ENCODE data around the gene EVA1B.

EVA1B gene

DNA sequence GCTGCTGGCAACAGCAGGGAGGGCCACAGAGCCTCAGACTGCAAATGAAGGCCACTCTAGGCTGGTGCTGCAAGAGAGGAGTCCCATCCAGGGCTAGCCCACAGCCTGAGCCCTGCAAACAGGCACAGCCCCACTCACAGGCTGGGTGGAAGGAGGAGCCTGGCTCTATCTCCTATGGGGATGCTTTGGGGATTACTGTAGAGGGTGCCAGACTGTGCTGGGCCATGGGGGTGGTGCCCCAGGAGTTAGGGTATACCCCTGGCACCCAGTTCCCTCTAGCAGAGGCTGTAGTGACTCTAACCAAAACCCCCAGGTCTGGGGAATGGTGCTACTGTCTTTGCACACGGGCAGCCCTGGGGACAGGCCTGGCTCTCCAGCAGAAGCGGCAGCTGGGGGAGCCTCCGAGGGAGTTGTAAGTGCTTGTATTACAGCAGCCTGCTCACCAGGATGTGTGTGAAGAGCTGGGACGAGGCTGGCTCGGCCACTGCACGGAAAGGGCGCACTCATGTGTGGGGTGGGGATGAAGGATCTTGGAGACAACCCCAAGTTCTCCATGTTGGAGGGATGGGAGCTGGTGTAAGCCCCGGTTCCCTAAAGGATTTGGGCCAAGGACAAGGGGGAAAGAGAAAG is 23.4 kb upstream of the EVA1B start:
- no peak for DNase-seq (ENCODE audit: low read depth, low spot score)

DNA sequence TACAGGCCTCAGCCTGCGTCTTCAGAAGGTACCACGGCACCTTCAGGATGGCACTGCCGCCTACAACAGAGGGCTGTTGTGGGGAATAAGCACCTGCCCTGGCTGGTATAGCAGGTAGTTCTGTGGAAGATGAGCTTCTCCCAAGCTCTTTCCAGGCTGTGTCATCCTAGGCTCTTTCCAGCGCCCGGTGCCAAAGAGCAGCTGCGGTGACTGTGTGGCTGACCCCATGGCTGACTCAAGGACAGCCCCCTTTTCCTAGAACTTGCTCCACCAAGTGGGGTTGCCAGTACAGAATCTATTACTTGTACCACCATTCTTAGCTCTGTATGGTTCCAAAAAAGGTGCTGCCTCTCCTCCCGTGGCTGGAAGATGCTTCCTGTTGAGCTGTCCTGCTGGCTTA is 21.9 kb upstream of the EVA1B start:
- no peak for DNase-seq (ENCODE audit: low read depth, low spot score)

DNA sequence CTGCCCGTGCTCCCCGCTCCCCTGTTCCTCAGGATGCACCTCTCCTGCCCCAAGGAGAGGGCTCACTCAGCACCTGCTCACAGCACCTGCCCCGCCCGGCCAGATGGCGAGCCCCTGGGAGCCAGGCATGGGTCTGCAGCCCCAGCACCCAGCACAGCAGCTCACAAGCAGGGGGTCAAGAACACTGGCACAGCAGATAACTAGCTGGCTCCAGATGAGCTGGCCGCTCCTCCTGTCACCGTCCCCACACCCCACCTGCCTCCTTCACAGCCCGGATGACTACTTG is 20.9 kb upstream of the EVA1B start:
- no peak for DNase-seq (ENCODE audit: low read depth, low spot score)

DNA sequence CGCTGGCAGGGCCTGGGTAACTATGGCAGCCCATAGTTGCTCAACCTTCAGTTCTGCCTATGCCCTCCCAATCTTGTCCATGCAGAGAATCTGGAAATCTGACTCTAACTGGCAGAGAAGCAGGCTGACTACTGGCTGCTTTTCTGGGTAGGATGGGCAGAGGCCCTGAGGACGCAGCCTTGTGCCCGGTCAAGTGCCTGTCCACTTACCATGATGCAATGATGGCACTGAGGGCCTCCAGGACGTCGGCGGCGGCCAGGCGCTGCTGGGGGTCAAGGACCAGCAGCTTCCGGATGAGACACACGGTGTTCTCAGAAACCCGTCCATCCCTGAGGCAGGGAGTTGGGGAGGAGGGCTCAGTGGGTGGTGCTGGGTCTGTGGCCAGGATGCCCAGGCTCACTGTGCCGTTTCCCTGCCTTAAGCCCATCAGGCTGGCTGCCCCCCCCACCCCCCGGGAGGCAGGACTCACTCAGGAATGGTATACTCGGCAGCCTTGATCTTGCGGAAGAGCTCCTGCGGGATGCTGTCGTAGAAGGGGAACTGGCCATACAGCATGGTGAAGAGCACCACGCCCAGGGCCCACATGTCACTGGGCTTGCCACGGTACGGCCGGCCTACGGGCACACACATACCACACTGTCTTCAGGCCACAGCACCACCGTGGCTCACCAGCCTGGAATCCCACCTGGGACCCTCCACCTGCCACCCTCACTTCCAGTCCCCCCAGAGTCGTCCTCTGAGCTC is 20.4 kb upstream of the EVA1B start:
- no peak for DNase-seq (ENCODE audit: low read depth, low spot score)

DNA sequence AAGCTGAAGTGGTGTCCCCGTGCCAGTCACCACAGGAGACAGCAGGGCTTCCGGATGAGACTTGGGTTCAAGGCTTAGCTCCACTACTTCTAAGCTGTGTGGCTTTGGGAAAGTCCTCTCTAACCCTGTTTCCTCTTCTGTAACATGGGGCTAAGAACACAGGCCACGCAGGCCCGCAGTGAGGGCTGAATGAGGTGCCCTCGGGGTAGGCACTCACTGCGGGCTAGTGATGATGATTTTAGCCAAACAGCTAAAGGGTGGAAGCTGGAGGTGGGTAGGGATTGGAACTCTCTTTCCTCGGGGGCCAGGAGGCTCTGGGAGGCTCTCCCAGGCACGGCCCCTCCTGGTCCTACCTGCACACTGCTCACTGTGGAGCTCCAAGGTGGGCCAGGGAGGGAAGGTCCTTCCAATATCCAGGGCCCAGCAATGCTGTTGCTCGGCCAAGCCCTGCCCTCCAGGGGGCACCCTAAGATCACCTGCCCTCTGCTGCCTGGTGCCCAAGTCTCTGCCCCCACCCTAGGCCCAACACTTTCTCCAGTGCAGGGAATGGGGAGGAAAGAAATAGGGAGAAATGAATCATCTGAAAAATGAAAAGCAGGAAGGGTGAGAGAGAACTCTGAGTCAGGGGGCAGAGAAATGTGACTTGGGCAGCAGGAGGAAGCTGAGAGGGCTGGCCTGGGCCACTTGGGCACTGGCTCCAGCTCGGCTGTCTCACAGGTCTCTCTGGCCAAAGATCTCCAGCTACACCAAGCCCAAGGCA is 19.2 kb upstream of the EVA1B start:
- no peak for DNase-seq (ENCODE audit: low read depth, low spot score)

DNA sequence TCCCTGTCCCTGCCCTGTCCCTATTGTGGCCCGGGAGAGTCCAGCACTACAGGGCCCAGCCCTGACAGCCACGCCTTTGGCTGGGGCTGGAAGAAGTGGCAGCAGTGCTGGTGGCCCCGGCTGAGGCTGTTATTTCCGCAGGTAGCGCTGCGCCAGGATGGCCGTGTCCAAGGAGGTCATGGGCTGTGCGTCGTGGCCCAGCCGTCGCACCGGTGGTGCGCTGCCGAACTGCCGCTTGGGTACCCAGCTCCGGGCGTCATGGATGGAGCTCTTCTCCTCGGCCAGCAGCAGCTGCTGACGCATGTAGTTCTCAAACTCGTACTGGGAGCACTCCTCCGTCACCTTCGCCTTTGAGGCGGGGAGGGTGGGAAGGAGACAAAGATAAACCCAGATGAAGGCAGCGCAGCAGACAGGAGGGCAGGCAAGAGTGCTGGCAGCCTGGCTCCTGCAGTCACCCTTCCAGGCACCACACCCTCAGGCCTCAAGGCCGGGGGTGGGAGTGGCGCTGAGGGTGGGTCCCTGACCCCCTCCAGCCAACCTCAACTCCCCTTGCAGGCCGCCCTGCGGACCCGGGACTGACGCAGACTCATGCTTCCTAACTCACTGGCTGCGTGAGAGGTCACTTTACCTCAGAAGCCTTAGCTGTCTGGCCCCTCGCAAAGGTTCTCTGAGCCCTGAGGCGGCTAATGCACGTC is 18.3 kb upstream of the EVA1B start:
- no peak for DNase-seq (ENCODE audit: low read depth, low spot score)

DNA sequence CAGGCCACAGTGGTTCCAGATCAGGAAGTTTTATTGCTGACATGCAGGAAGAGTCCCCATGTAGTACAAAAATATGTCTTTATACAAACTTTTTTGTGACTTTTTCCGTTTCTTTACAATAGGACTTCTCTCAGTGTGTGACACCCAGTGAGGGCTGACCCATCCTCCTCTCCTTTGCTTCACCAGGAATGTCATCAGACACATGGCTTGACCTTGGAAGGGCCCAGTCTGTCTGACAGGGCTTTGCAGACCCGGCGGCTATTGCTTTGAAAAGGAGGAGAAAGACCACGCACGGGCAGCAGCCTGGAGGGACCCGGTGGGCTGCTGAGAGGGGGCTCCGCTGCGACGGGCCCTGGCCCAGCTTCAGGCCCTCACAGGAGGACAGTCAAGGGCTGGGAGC is 16.2 kb upstream of the EVA1B start:
- no peak for DNase-seq (ENCODE audit: low read depth, low spot score)

DNA sequence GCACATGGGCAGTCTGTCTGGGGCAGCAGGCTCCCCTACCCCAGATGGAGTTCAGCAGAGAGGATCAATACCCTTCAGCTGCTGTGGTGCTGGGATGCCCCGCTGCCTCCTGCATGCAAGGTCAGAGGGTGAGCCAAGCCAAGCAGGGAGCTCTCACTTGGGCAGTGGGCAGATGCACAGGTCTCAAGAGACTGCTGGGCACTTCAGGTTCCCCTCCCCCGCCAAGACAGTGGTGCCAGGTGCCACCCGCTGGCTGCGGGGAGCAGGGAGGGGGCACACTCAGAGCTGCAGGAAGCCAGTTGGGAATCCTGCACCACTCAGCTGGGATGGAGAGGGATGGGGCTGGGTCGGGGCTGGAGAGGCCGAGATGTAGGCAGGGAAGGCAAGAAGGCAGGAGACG is 15.8 kb upstream of the EVA1B start:
- DNase-seq (ENCODE audit: low read depth, low spot score): no peak

DNA sequence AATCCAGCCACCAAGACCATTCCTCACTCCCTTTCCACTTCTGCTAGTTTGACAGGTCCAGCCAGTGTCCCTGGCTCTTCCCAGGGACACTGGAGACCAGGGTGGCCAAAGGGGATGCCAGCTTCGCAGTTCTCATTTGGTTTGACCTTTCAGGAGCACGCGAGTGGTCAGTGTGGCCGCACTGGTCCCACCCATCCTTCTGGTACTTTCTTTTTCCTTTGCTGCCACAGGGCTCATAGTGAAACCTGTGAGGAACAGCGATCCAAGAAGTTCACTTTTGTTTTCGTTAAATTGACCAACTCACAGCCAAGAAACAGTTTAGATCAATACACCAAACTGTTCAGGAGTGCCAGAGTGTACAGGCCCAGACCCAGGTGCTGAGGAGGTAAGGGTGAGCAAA is 14.4 kb upstream of the EVA1B start:
- DNase-seq (ENCODE audit: low read depth, low spot score): no peak

DNA sequence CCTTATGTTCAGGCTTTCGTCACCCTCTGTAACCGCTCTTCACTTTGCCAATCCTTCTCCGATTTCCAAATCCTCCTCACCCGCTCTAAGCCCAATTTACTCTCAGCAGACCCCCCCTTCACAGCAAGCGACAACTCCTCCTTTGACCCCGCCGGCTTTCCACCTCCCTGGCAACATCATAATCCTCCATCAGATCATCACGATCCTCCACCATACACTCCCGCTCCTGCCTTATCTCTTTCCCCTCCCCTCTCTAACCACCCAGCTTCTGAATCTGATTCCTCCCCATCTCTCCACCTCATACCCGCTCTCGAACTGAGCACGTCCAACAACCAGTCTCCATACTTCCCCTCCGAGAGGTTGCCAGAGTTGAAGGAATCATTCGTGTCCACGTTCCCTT is 7.5 kb upstream of the EVA1B start:
- DNase-seq (ENCODE audit: low read depth, low spot score): no peak

DNA sequence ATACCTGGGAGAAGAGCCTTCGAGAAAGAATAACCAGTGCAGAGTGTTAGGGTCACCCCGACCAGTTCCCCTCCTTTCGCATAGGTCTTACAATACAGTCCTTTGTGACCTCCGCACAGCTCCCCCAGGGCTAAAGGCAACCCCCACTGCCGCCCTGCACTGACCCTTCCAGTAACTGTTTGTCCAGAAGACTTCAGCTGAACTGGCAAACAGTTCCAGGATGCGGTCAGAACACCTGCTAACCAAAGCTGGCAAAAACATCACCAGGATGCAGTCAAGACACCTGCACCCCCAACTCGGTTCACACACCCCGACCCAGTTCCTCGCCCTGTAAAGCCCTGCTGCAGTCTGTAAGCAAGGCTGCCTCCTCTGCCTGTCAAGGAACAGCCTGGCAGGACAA is 6.4 kb upstream of the EVA1B start:
- DNase-seq (ENCODE audit: low read depth, low spot score): no peak

DNA sequence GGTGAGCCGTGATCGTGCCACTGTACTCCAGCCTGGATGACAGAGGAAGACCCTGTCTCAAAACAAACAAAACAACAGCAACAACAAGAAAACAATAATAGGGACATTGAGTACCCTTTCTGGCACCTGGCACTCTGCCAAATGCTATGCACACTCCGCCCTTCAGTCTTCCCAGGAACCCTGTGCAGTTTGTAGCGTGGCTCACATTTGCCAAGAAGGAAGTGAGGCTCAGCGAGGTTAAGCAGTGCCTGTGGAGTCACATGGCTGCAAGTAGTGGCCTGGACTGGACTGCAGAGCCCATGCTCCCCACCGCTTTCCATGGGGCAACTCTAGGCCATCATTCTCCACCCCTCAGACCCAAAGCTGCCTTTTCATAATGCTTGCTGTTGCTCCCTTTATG is 5.3 kb upstream of the EVA1B start:
- DNase-seq (ENCODE audit: low read depth, low spot score): no peak

DNA sequence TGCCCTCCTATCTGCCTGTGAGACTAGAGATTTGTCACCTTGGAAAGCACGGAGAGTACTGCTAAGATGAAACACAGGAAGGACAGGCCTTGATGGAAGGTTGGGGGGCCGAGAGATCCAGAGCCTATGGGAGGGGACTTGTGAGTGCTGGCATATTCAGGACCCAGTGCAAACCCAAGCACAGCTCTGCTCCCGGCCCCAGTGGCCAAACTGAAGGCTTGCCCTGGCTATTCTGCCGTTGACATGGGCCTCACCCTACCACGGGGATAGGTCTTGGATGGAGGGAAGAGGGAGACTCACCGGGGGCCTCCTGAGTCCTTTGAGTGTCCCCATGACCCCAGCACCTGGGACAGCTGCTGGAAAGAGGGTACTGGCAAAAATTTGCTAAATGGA is 4.6 kb upstream of the EVA1B start:
- no peak for DNase-seq (ENCODE audit: low read depth, low spot score)

DNA sequence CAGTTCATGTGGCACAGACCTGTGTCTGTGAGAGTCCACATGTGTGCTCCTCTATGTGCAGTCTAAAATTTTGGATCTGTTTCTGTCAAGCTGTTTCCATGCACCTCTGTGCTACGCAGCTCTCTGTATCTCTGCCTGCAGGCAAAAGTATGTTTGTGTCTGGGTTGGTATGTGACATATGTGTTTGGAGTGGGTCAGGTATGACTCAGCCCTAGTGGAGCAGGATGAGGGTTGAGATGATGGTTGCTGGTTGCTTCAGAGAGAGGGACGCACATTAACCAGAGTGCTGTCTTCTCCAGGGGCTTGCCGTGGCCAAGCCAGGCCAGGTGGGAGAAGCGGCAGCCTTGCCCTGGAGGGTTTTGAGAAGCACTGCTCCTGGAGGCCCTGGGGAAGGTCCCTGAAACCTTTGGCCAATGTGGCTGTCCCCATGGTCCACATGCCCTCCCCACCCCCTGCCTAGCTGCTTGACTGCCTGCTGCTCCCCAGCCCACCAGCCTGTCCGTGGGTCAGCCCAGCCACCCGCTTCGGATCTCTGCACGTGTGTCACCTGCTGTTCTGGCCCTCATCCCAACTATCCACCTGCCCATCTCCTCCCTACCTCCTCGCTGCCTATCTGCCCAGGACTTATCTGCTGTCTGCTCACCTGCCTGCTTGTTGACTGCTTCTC is 4.1 kb upstream of the EVA1B start:
- DNase-seq (ENCODE audit: low read depth, low spot score): no peak

DNA sequence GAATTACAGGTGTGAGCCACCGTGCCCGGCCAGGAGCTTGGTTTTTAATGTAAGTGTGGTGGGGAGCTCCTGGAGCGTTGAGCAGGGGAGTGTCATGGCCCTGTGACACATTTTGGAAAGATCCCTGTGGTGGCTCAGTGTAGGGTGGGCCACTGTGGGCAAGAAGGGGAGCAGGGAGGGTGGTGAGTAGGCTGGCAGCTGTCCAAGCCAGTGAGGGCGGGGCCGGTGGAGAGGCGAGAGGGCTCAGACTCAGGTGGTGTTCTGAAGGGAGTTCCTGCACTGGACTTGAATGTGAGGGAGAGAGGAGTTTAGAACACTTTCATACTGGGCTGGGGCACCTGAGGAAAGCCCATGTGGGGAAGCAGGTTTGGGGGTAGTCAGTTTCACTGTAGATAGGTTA is 3.1 kb upstream of the EVA1B start:
- no peak for DNase-seq (ENCODE audit: low read depth, low spot score)

DNA sequence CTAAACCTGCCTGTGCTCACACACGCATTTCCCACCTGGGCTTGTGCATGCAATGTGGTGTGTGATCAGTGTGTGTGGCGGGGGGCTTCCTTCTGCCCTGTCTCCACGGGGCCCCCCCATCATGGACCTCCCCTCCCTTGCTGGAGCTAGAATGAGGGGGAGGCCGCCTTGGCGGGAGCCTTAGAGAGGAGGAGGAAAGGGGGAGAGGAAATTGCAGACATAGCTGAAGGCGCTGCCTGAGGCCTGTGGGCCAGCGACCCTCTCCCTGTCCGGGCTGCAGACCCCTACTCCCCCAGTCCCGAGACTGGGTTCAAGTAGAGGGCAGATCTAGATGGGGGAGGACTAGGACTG is 883 bp upstream of the EVA1B start:
- DNase-seq (ENCODE audit: low read depth, low spot score): no peak

DNA sequence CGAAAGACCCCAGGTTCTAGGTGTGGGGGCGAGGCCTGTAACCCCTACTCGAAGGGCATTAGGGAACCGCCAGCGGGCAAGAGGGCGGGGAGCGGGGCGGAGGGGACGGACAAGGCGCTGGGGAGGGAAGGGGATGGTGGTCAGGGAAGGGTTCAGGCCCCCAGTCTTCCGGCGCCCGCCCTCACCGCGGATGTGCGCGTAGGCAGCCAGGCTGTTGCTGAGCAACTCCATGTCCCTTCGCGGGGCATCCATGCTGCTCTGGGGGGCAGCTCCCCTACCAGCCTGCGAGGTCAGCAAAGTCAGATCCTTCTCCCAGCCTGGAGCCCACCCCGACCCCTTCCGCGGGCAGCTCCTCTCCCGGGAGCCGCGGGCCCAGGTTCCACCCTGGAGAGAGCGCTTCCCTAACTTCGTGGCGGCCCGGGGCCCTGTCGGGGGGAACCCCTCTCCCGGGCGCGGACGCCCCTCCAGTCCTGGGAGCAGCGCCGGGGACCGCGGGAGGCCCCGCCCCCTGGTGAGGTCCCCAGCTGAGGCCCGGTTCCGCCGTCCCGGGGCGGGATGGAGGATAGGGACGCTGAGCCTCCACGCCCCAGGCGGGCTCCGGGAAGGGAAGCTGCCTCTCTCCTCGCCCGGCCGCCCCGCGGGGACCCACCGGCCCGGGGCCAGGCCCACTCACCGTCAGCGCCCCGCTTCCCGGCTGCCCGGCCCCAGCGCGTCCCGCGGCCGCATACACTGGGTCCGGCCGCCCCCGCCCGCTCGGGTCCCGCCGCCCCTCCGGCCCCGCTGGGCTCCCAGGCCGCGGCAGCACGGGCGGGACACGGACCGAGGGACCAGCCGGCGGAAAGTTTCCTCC is 434 bp downstream of the EVA1B start:
- DNase-seq (ENCODE audit: low read depth, low spot score): no peak

DNA sequence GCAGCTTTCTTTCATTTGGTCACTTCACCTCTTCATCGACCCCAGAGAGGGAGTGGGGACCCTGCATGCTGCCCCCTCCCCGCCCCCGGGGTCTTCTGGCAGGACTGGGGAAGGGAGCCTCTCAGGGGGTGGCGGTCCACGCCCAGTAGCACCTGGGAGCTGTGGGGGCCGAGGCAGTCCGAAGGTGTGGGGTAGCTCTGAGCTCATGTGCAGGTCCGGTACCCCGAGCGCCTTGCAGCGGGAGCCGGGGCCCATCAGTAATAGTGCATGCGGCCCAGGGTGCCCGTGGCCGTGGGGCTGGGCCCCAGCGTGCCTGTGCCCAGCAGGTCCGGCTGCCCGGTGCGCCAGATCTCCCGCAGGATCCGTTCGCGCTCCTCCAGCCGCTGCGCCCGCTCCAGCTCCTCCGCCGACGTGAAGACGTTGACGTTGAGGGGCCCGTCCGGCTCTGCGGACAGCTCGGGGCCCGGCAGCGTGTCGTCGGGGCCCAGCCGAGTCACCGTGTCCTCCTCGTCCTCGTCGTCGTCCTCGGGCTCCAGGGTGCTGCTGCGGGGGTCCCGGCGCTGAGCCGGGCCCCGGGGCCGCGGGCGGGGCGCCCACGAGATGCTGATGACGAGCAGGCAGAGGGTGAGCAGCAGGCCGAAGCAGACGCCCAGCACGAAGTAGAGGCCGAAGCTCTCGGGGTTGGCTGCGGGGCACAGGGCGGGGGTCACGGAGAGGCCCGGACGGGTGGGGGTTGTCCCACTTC is 1.2 kb downstream of the EVA1B start:
- DNase-seq (ENCODE audit: low read depth, low spot score): no peak

DNA sequence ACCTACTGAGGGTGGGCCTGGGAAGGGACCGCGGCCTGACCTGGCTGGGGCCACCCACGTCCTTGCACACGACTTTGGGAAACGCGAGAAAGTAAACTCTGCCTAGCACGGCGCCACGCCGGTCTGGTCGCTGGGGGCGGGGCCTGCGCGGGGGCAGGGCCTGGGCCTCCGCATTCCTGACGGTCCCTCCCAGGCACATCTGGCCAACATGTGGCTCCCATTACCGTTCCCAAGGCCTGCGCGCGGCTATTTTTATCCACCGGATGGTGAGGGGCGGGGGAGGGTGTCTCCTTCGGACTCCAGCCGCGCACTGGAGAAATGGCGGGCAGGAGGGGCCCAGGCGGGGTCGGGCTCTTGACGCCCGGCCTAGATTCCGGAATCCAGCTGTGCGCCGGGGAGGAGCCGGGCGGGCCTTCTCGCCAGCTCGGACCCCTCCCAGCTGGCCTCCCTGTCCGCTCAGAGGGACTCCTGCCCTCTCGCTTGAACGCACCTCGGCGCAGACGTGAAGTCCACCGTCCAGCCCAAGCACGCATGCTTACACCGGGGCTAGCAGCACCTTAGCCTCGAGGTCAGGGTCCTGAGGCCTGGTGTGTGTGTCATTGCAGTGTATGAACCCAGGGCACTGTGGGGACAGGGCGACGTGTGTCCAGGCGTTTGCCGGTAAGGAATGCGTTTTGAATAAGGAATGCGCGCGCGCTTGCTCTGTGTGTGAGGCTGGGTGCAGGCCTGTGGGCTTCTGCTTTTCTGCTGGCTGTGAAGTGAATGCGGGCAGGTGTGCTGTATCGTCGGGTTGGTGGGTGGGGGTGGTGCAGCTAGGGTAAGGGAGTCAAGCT is 2.1 kb downstream of the EVA1B start:
- DNase-seq (ENCODE audit: low read depth, low spot score): no peak

DNA sequence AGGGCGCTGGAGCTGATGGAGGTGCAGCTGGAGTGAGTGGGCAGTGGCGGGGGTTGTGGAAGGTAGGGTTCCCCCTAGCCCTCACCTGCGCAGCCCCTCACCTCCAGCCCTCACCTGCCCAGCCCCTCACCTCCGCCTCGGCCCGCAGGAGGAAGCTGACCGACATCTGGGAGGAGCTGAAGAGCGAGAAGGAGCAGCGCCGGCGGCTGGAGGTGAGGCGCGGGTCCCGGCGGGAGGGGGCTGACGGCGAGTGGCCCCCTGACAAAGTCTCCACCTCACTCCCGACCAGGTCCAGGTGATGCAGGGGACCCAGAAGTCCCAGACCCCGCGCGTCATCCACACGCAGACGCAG is 2.7 kb downstream of the EVA1B start:
- no peak for DNase-seq (ENCODE audit: low read depth, low spot score)

Measured in activated CD4-positive, CD25-positive, alpha-beta regulatory T cell treated with anti-CD3 and anti-CD28 coated beads, Interleukin-2, amount 50 U/mL, for 16 hours (primary cell).